HG03025 (cell line): ENCODE data around the gene FAM168A.

ENCODE experiments used
- ATAC-seq: cut with Tn5 transposase; IDR thresholded peaks from one replicate; pipeline ENCODE4 v1.9.1; 2021; ENCODE audit warnings: mild to moderate bottlenecking, moderate library complexity; ENCODE audit not compliant: unreplicated experiment, low FRiP score

Gene FAM168A

GRCh38 chr11:73563539-73564200, 34.2 kb downstream of the FAM168A start:
- no peak for ATAC-seq

- no peak for ATAC-seq
These were observed 38.2 kb downstream of the FAM168A start for GRCh38 chr11:73559743-73560142.

- ATAC-seq: no peak
These were observed 40.9 kb downstream of the FAM168A start for GRCh38 chr11:73556966-73557365.

GRCh38 chr11:73555615-73556014, 42.3 kb downstream of the FAM168A start:
- no peak for ATAC-seq

GRCh38 chr11:73554671-73555320, 43.1 kb downstream of the FAM168A start:
- ATAC-seq: no peak

- no peak for ATAC-seq
These were observed 44.6 kb downstream of the FAM168A start for GRCh38 chr11:73553266-73553665.

GRCh38 chr11:73551677-73552076, 46.2 kb downstream of the FAM168A start:
- ATAC-seq: no peak

GRCh38 chr11:73549376-73549775, 48.5 kb downstream of the FAM168A start:
- no peak for ATAC-seq

GRCh38 chr11:73547706-73548595, 50.0 kb downstream of the FAM168A start:
- no peak for ATAC-seq

- no peak for ATAC-seq
These were observed 55.7 kb downstream of the FAM168A start for GRCh38 chr11:73542175-73542574.

- no peak for ATAC-seq
These were observed 58.3 kb downstream of the FAM168A start for GRCh38 chr11:73539506-73540084.

- no peak for ATAC-seq
These were observed 59.5 kb downstream of the FAM168A start for GRCh38 chr11:73538381-73538872.

- ATAC-seq: no peak
These were observed 59.9 kb downstream of the FAM168A start for GRCh38 chr11:73537969-73538368.

GRCh38 chr11:73536961-73537360, 61.0 kb downstream of the FAM168A start:
- ATAC-seq: no peak

GRCh38 chr11:73532310-73532709, 65.6 kb downstream of the FAM168A start:
- ATAC-seq: no peak

GRCh38 chr11:73531386-73531785, 66.5 kb downstream of the FAM168A start:
- no peak for ATAC-seq

GRCh38 chr11:73530109-73530508, 67.8 kb downstream of the FAM168A start:
- no peak for ATAC-seq

- no peak for ATAC-seq
These were observed 68.7 kb downstream of the FAM168A start for GRCh38 chr11:73529204-73529530.

- ATAC-seq: no peak
These were observed 69.3 kb downstream of the FAM168A start for GRCh38 chr11:73528483-73529203.

GRCh38 chr11:73528013-73528412, 69.9 kb downstream of the FAM168A start:
- ATAC-seq: no peak
